ENCODE results near the gene SMIM35. TPM values are rescaled to one million over a fixed set of nuclear protein-coding genes. Genes with fewer than 3 reads are reported as not detected.

The SMIM35 gene
- total and polyA plus RNA-seq, 11 donors, result 0.21 TPM; not detected in 10

DNA sequence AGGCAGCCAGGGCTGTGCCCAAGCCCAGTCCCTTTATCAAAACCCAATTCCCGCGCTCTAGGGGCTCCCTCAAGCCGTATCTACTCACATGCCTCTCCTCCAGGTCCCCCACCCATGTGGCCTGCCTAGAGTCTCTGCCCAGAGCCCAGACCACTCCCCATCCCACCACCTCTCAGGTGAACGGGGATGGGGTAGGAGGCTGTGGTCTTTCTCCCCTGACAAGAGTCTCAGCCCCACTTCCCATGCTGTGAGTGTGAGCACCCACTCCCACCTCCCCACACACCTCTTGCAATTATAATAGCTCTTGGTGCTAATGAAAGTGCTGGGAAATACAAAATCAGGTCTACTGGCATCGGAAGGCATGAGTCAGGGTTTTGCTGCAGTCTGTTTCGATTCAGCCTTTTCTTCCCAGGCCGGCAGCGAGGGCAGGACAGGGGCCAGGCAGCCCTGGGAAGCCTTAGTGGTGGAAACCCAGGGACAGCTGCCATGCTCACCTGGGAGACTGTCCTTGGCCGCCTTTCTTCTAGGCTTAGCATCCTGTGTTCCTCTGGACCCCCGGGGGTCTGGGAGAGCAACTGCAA is 26.6 kb downstream of the SMIM35 start:
- ATAC-seq, result peak in 1 of 4 donors; percentile 7
- peaks cover 0 to 11% (median 0%) of the 10 kb centered on the region in 12 donors for H3K4me1 ChIP-seq
- no peaks in the 10 kb centered on the region for H3K27me3 ChIP-seq
- no peak overlapping the region for H3K27ac ChIP-seq
- TF ChIP-seq, protein P1, sequence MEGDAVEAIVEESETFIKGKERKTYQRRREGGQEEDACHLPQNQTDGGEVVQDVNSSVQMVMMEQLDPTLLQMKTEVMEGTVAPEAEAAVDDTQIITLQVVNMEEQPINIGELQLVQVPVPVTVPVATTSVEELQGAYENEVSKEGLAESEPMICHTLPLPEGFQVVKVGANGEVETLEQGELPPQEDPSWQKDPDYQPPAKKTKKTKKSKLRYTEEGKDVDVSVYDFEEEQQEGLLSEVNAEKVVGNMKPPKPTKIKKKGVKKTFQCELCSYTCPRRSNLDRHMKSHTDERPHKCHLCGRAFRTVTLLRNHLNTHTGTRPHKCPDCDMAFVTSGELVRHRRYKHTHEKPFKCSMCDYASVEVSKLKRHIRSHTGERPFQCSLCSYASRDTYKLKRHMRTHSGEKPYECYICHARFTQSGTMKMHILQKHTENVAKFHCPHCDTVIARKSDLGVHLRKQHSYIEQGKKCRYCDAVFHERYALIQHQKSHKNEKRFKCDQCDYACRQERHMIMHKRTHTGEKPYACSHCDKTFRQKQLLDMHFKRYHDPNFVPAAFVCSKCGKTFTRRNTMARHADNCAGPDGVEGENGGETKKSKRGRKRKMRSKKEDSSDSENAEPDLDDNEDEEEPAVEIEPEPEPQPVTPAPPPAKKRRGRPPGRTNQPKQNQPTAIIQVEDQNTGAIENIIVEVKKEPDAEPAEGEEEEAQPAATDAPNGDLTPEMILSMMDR (IDR thresholded peaks at IDR 0.05), result no peak
- no peak for TF ChIP-seq POLR2A (IDR thresholded peaks at IDR 0.05)
- no peaks in the 10 kb centered on the region for H3K36me3 ChIP-seq
- 81 to 97% (median 92%) methylated on average over 10 of the region's 10 CpGs for WGBS, 4 donors
- H3K4me3 ChIP-seq, result no peak overlapping the region
- intact Hi-C loops (cut with DNase I), result loop anchor here in 1 of 10 donors (10.0 kb wide), 1 partner anchor 85 kb away; no protein-coding TSS in a partner anchor
- no peak for DNase-seq
- H3K9me3 ChIP-seq, result no peaks in the 10 kb centered on the region

- DNase-seq, result peak in 1 of 5 donors; percentile 12
- Histone ChIP-seq H3K4me3 (no peak overlapping the region), H3K4me1 (peaks cover 0 to 11% (median 0%) of the 10 kb centered on the region in 12 donors), H3K36me3 (no peaks in the 10 kb centered on the region), H3K27ac (no peak overlapping the region), H3K9me3 (no peaks in the 10 kb centered on the region), H3K27me3 (no peaks in the 10 kb centered on the region)
- ATAC-seq, result no peak
- intact Hi-C loops (cut with DNase I), result loop anchor here in 6 of 10 donors (10.0 kb wide), 4 partner anchors 215 to 635 kb away; no protein-coding TSS in a partner anchor
- WGBS, 4 donors, result 85 to 90% (median 89%) methylated on average over 11 of the region's 11 CpGs
- TF ChIP-seq, protein P1 (IDR thresholded peaks at IDR 0.05), result no peak
- TF ChIP-seq POLR2A (IDR thresholded peaks at IDR 0.05), result no peak
Observed at GRCh38 chr11:118059246-118059940, 27.4 kb downstream of the SMIM35 start.

DNA sequence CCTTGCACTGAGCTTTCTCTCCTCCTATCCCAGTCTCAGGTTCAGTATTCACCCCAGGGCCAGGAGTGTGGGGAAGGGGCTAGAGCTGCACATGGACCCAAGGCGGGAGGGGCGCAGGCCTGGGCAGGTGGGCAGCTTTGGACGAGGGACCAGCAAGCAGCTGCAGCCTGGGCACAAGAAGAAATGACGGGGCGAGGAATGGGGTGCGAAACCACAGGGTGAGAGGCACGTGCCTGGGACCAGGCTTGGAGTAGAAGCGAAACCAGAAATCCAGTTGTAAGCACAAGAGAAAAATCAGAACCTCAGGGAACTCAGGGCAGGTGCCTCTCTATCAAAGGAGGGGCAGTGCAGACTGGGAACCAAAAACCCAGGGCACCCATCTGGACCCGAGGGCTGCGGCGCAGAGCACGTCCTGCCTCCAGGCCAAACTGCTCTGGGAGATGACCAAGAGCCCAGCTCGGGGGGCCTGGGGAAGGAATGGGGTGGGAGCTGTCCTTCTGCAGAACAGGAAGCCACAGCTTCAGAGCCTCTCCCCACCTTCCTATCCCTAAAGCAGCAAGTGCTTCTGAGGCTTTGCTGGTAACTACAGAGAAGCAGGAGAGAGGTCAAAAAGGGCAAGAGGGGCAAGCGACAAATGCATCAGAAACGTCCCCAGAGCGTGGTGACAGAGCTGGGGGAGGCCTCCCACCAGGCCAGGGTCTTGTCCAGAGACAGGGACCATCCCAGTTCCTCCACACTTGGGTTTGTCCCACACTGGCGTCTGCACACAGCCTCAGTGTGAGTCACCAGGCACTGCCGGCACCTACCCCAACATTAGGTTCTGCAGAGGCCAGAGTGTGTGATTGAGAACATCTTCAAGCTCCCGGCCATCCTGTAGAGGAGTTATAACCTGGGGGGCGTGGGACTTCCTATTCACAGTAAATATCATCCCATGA is 28.2 kb downstream of the SMIM35 start:
- no peak for DNase-seq
- Histone ChIP-seq H3K4me3 (no peak overlapping the region), H3K4me1 (peaks cover 0 to 11% (median 0%) of the 10 kb centered on the region in 12 donors), H3K36me3 (no peaks in the 10 kb centered on the region), H3K27ac (no peak overlapping the region), H3K27me3 (no peaks in the 10 kb centered on the region), H3K9me3 (no peaks in the 10 kb centered on the region)
- TF ChIP-seq, protein P1 (IDR thresholded peaks at IDR 0.05), result no peak
- no peak for TF ChIP-seq POLR2A (IDR thresholded peaks at IDR 0.05)
- intact Hi-C loops (cut with DNase I), result loop anchor here in 6 of 10 donors (10.0 kb wide), 4 partner anchors 214 to 634 kb away; no protein-coding TSS in a partner anchor
- 81 to 89% (median 85%) methylated on average over 20 of the region's 20 CpGs for WGBS, 4 donors
- ATAC-seq, result no peak
